ENCODE data around the gene OR2L3.

GRCh38 chr1:248009681-248010080 lies 37.0 kb upstream of the OR2L3 start:
- TF ChIP-seq CTCF (IDR thresholded peaks at IDR 0.05) (no peak), POLR2A (IDR thresholded peaks at IDR 0.05) (no peak)

Measured in prostate gland (tissue), 2 donors.